ENCODE data around the gene CACFD1. TPM values are rescaled to one million over a fixed set of nuclear protein-coding genes. Genes with fewer than 3 reads are reported as not detected.

Gene CACFD1
- total RNA-seq, 2 donors from 2014 or later = 15.8 to 19.5 TPM

- Histone ChIP-seq H3K27me3 (replicated peaks; ENCODE audit: insufficient read depth) (no peaks in the 10 kb centered on the region), H3K27ac (peak overlapping the region; percentile 94 to 95), H3K36me3 (no peaks in the 10 kb centered on the region), H3K9me3 (no peaks in the 10 kb centered on the region), H3K4me3 (peak overlapping the region; percentile 96), H3K4me1 (ENCODE audit: control insufficient read depth in 1 of 2, low read depth in 2 of 2) (peaks cover 0 to 16% of the 10 kb centered on the region in 2 donors)
- ATAC-seq (ENCODE audit: insufficient number of reproducible peaks, low FRiP score, low read depth) (no peak), DNase-seq (ENCODE audit: low spot score) (no peak)
- no peak for TF ChIP-seq CTCF (IDR thresholded peaks at IDR 0.05)
These were observed 1.0 kb upstream of the CACFD1 start for GRCh38 chr9:133458643-133459312.

GRCh38 chr9:133460405-133461175 is 812 bp downstream of the CACFD1 start:
- peak overlapping the region; percentile 96 for H3K4me3 ChIP-seq
- peaks cover 4% of the 10 kb centered on the region for H3K36me3 ChIP-seq
- no peaks in the 10 kb centered on the region for H3K9me3 ChIP-seq
- TF ChIP-seq CTCF (IDR thresholded peaks at IDR 0.05) = no peak
- H3K4me1 ChIP-seq (ENCODE audit: control insufficient read depth in 1 of 2, low read depth in 2 of 2) = peaks cover 0 to 16% of the 10 kb centered on the region in 2 donors
- ATAC-seq (ENCODE audit: insufficient number of reproducible peaks, low FRiP score, low read depth) = peak; percentile 21
- DNase-seq (ENCODE audit: low spot score) = no peak
- peak overlapping the region; percentile 94 to 95 for H3K27ac ChIP-seq
- H3K27me3 ChIP-seq (replicated peaks; ENCODE audit: insufficient read depth) = no peaks in the 10 kb centered on the region

- Histone ChIP-seq H3K27me3 (replicated peaks; ENCODE audit: insufficient read depth) (no peaks in the 10 kb centered on the region), H3K4me3 (no peak overlapping the region), H3K9me3 (no peaks in the 10 kb centered on the region), H3K36me3 (peaks cover 4% of the 10 kb centered on the region), H3K4me1 (ENCODE audit: control insufficient read depth in 1 of 2, low read depth in 2 of 2) (peaks cover 0 to 16% of the 10 kb centered on the region in 2 donors), H3K27ac (no peak overlapping the region)
- TF ChIP-seq CTCF (IDR thresholded peaks at IDR 0.05) = no peak
- no peak for DNase-seq (ENCODE audit: low spot score)
- no peak for ATAC-seq (ENCODE audit: insufficient number of reproducible peaks, low FRiP score, low read depth)
These were observed 2.2 kb downstream of the CACFD1 start for GRCh38 chr9:133461975-133462374.

GRCh38 chr9:133463234-133463863 is 3.6 kb downstream of the CACFD1 start:
- TF ChIP-seq CTCF (IDR thresholded peaks at IDR 0.05) = no peak
- peaks cover 0 to 16% of the 10 kb centered on the region in 2 donors for H3K4me1 ChIP-seq (ENCODE audit: control insufficient read depth in 1 of 2, low read depth in 2 of 2)
- no peak overlapping the region for H3K4me3 ChIP-seq
- ATAC-seq (ENCODE audit: insufficient number of reproducible peaks, low FRiP score, low read depth) (no peak), DNase-seq (ENCODE audit: low spot score) (no peak)
- H3K9me3 ChIP-seq = no peaks in the 10 kb centered on the region
- H3K36me3 ChIP-seq = peaks cover 4% of the 10 kb centered on the region
- H3K27ac ChIP-seq = no peak overlapping the region
- H3K27me3 ChIP-seq (replicated peaks; ENCODE audit: insufficient read depth) = no peaks in the 10 kb centered on the region

Measured in thoracic aorta (tissue), 2 donors.